ENCODE data around the gene CTSS. TPM values are rescaled to one million over a fixed set of nuclear protein-coding genes. Genes with fewer than 3 reads are reported as not detected.
"Not testable (repeated sequence)": the region's sequence is repeated elsewhere in the genome, so short reads cannot be mapped to it uniquely, and the experiment has no call there.

Gene CTSS
- 6.9 TPM for total RNA-seq

- no peak for FAIRE-seq
Measured at GRCh38 chr1:150765296-150765976, at the start of gene CTSS. Gene CTSS (minus strand): TSS chr1:150765778. CDS start chr1:150764763, 1,015 bp downstream.

GRCh38 chr1:150813028-150813707, 47.6 kb upstream of the CTSS start:
- FAIRE-seq (no peak), DNase-seq (ENCODE audit: low spot score in 2 of 2) (no peak)

More at GRCh38 chr1:150765296-150765976, at the start of gene CTSS:
- DNase-seq (ENCODE audit: low spot score in 2 of 2), result no peak

- DNase-seq (ENCODE audit: low spot score in 2 of 2) (no peak), FAIRE-seq (no peak)
Measured at GRCh38 chr1:150810958-150811659, 45.5 kb upstream of the CTSS start.

GRCh38 chr1:150809651-150810050, 44.1 kb upstream of the CTSS start:
- FAIRE-seq (no peak), DNase-seq (ENCODE audit: low spot score in 2 of 2) (no peak)

GRCh38 chr1:150808846-150809245, 43.3 kb upstream of the CTSS start:
- FAIRE-seq (no peak), DNase-seq (ENCODE audit: low spot score in 2 of 2) (no peak)

GRCh38 chr1:150808121-150808520, 42.5 kb upstream of the CTSS start, which contains the start of gene CTSK:
Gene CTSK (minus strand): TSS chr1:150808260. CDS start chr1:150806805, 1,455 bp downstream.
- DNase-seq (ENCODE audit: low spot score in 2 of 2) (no peak), FAIRE-seq (no peak)

- no peak for DNase-seq (ENCODE audit: low spot score in 2 of 2)
- no peak for FAIRE-seq
Measured at GRCh38 chr1:150807249-150808023, 41.9 kb upstream of the CTSS start.

- DNase-seq (ENCODE audit: low spot score in 2 of 2) (no peak), FAIRE-seq (no peak)
Measured at GRCh38 chr1:150805899-150806298, 40.3 kb upstream of the CTSS start.

- no peak for DNase-seq (ENCODE audit: low spot score in 2 of 2)
- no peak for FAIRE-seq
Measured at GRCh38 chr1:150804671-150805070, 39.1 kb upstream of the CTSS start.

- DNase-seq (ENCODE audit: low spot score in 2 of 2) (no peak), FAIRE-seq (no peak)
Measured at GRCh38 chr1:150799089-150799488, 33.5 kb upstream of the CTSS start.

GRCh38 chr1:150798525-150798924, 32.9 kb upstream of the CTSS start:
- DNase-seq (ENCODE audit: low spot score in 2 of 2) (no peak), FAIRE-seq (no peak)

- DNase-seq (ENCODE audit: low spot score in 2 of 2), result no peak
- FAIRE-seq, result no peak
Measured at GRCh38 chr1:150796374-150796773, 30.8 kb upstream of the CTSS start.

- DNase-seq (ENCODE audit: low spot score in 2 of 2); FAIRE-seq: not testable (repeated sequence)
Measured at GRCh38 chr1:150793778-150794177, 28.2 kb upstream of the CTSS start.

GRCh38 chr1:150793221-150793620, 27.6 kb upstream of the CTSS start:
- DNase-seq (ENCODE audit: low spot score in 2 of 2), result no peak
- no peak for FAIRE-seq

- FAIRE-seq (no peak), DNase-seq (ENCODE audit: low spot score in 2 of 2) (no peak)
Measured at GRCh38 chr1:150791585-150791984, 26.0 kb upstream of the CTSS start.

GRCh38 chr1:150789396-150789795, 23.8 kb upstream of the CTSS start:
- FAIRE-seq (no peak), DNase-seq (ENCODE audit: low spot score in 2 of 2) (no peak)

GRCh38 chr1:150788946-150789345, 23.4 kb upstream of the CTSS start:
- FAIRE-seq (no peak), DNase-seq (ENCODE audit: low spot score in 2 of 2) (no peak)

GRCh38 chr1:150787455-150787854, 21.9 kb upstream of the CTSS start:
- no peak for DNase-seq (ENCODE audit: low spot score in 2 of 2)
- no peak for FAIRE-seq

GRCh38 chr1:150780510-150780909, 14.9 kb upstream of the CTSS start:
- no peak for DNase-seq (ENCODE audit: low spot score in 2 of 2)
- no peak for FAIRE-seq

GRCh38 chr1:150778409-150778808, 12.8 kb upstream of the CTSS start:
- DNase-seq (ENCODE audit: low spot score in 2 of 2) (no peak), FAIRE-seq (no peak)

GRCh38 chr1:150777544-150777943, 12.0 kb upstream of the CTSS start:
- FAIRE-seq (no peak), DNase-seq (ENCODE audit: low spot score in 2 of 2) (no peak)

Measured in frontal cortex (tissue), 4 donors.